ENCODE measurements around the gene WBP1L.
"Not testable (repeated sequence)": the region's sequence is repeated elsewhere in the genome, so short reads cannot be mapped to it uniquely, and the experiment has no call there.

WBP1L gene

GRCh38 chr10:102758933-102759262, 15.2 kb downstream of the WBP1L start:
- DNase-seq (ENCODE audit: low spot score): not testable (repeated sequence)

GRCh38 chr10:102759497-102760210, 15.9 kb downstream of the WBP1L start:
- DNase-seq (ENCODE audit: low spot score): no peak

GRCh38 chr10:102761981-102762380, 18.2 kb downstream of the WBP1L start:
- no peak for DNase-seq (ENCODE audit: low spot score)

- DNase-seq (ENCODE audit: low spot score): no peak
These were observed 18.8 kb downstream of the WBP1L start for GRCh38 chr10:102762401-102763015.

GRCh38 chr10:102763037-102763607, 19.4 kb downstream of the WBP1L start:
- DNase-seq (ENCODE audit: low spot score): no peak

- DNase-seq (ENCODE audit: low spot score): no peak
These were observed 20.9 kb downstream of the WBP1L start for GRCh38 chr10:102764470-102765161.

- no peak for DNase-seq (ENCODE audit: low spot score)
These were observed 21.6 kb downstream of the WBP1L start for GRCh38 chr10:102765336-102765735.

- DNase-seq (ENCODE audit: low spot score): no peak
These were observed 23.8 kb downstream of the WBP1L start for GRCh38 chr10:102767428-102768160.

- no peak for DNase-seq (ENCODE audit: low spot score)
These were observed 25.8 kb downstream of the WBP1L start for GRCh38 chr10:102769375-102770107.

- DNase-seq (ENCODE audit: low spot score): no peak
These were observed 26.3 kb downstream of the WBP1L start for GRCh38 chr10:102770108-102770482.

GRCh38 chr10:102770792-102771191, 27.0 kb downstream of the WBP1L start:
- DNase-seq (ENCODE audit: low spot score): no peak

GRCh38 chr10:102773320-102773719, 29.6 kb downstream of the WBP1L start:
- no peak for DNase-seq (ENCODE audit: low spot score)

GRCh38 chr10:102773986-102774385, 30.2 kb downstream of the WBP1L start:
- DNase-seq (ENCODE audit: low spot score): no peak

GRCh38 chr10:102775201-102775934, 31.6 kb downstream of the WBP1L start:
- DNase-seq (ENCODE audit: low spot score): no peak

GRCh38 chr10:102775935-102776669, 32.4 kb downstream of the WBP1L start:
- no peak for DNase-seq (ENCODE audit: low spot score)

- DNase-seq (ENCODE audit: low spot score): no peak
These were observed 33.2 kb downstream of the WBP1L start for GRCh38 chr10:102776779-102777456.

GRCh38 chr10:102777711-102778453, 34.1 kb downstream of the WBP1L start:
- DNase-seq (ENCODE audit: low spot score): no peak

- DNase-seq (ENCODE audit: low spot score): no peak
These were observed 35.0 kb downstream of the WBP1L start for GRCh38 chr10:102778781-102779180.
